Caco-2 (cell line): ENCODE data around the gene PRDX2. TPM values are rescaled to one million over a fixed set of nuclear protein-coding genes. Genes with fewer than 3 reads are reported as not detected.

Experiments
- BruUV-seq: library from RNA; stranded (reverse); fragments of 400-500 nt; replicated peaks from 2 replicates; lab custom pipeline; 2021; lab: Mats Ljungman, UMichigan
- CTCF ChIA-PET: fragments of 300-600 bp; sonication (Branson Sonifier 250); formaldehyde crosslinking; loops from one replicate; lab custom pipeline; 2022; ENCODE audit warnings: antibody characterized with exemption; lab: Charles Lee
- POLR2A ChIA-PET: fragments of 300-600 bp; sonication (Branson Sonifier 250); formaldehyde crosslinking; loops from one replicate; lab custom pipeline; 2022; ENCODE audit warnings: antibody characterized with exemption; lab: Charles Lee
- DNase-seq, 2 experiments: peaks; one replicate each; pipeline versions ENCODE4 v3.0.0 to v3.0.0-alpha.2; 2020 to 2022
- H3K27me3 ChIP-seq: replicated peaks from 2 replicates; pipeline ENCODE4 v1.6.0; 2011; ENCODE audit warnings: low read length; ENCODE audit not compliant: control insufficient read depth, insufficient read depth
- H3K36me3 ChIP-seq: 2 replicates; pipeline ENCODE4 v1.5.1; 2011; ENCODE audit warnings: low read length; ENCODE audit not compliant: control insufficient read depth, insufficient read depth
- H3K4me1 ChIP-seq: fragments of 250-450 bp; sonication (Bioruptor Pico); 2 replicates; pipeline ENCODE4 v1.5.1; 2020; ENCODE audit warnings: mild to moderate bottlenecking
- H3K4me3 ChIP-seq: 2 replicates; pipeline ENCODE4 v1.5.1; 2011; ENCODE audit warnings: low read depth, mild to moderate bottlenecking, control low read depth, low read length
- H3K9me3 ChIP-seq: fragments of 250-450 bp; sonication (Bioruptor Pico); 2 replicates; pipeline ENCODE4 v1.5.1; 2020; ENCODE audit warnings: mild to moderate bottlenecking, moderate library complexity
- H3K27ac Mint-ChIP-seq: one replicate; pipeline ENCODE4 v1.8.0; 2022; ENCODE audit warnings: mixed read lengths; ENCODE audit not compliant: unreplicated experiment
- H3K27me3 Mint-ChIP-seq: one replicate; pipeline ENCODE4 v1.8.0; 2022; ENCODE audit warnings: mixed read lengths; ENCODE audit not compliant: insufficient read depth, unreplicated experiment
- H3K36me3 Mint-ChIP-seq: one replicate; pipeline ENCODE4 v1.8.0; 2022; ENCODE audit warnings: mild to moderate bottlenecking, mixed read lengths; ENCODE audit not compliant: insufficient read depth, unreplicated experiment
- H3K4me1 Mint-ChIP-seq: one replicate; pipeline ENCODE4 v1.8.0; 2022; ENCODE audit warnings: low read depth, mixed read lengths; ENCODE audit not compliant: unreplicated experiment
- H3K4me3 Mint-ChIP-seq: one replicate; pipeline ENCODE4 v1.8.0; 2022; ENCODE audit warnings: mild to moderate bottlenecking, moderate library complexity, mixed read lengths; ENCODE audit not compliant: unreplicated experiment
- H3K9me3 Mint-ChIP-seq: one replicate; pipeline ENCODE4 v1.8.0; 2022; ENCODE audit warnings: mixed read lengths; ENCODE audit not compliant: unreplicated experiment
- intact Hi-C: fragments of 100-400 bp; cut with micrococcal nuclease; formaldehyde crosslinking; loops from one replicate; pipeline ENCODE4 v1.10.0; 2022; ENCODE audit not compliant: unreplicated experiment
- total RNA-seq: library from RNA; stranded (reverse); gene quantifications from 2 replicates; pipeline ENCODE4 v1.2.3, GENCODE V29; 2022
- TF ChIP-seq, protein P1 (sequence below), 2 experiments: fragments of 200-600 bp in 1 of 2; IDR thresholded peaks; 1 replicate in 1 of 2; 2 replicates in 1 of 2; pipeline versions ENCODE4 v1.5.1 to v1.8.0; 2011 to 2022; ENCODE audit warnings: antibody characterized with exemption in 1 of 2, control low read depth in 1 of 2, inconsistent platforms in 1 of 2, low read depth in 1 of 2, low read length in 1 of 2, mild to moderate bottlenecking in 1 of 2, moderate library complexity in 1 of 2; ENCODE audit not compliant: insufficient read depth in 1 of 2, severe bottlenecking in 1 of 2, unreplicated experiment in 1 of 2

Gene PRDX2
- total RNA-seq, 1 experiment from 2014 or later, result 265 TPM

DNA sequence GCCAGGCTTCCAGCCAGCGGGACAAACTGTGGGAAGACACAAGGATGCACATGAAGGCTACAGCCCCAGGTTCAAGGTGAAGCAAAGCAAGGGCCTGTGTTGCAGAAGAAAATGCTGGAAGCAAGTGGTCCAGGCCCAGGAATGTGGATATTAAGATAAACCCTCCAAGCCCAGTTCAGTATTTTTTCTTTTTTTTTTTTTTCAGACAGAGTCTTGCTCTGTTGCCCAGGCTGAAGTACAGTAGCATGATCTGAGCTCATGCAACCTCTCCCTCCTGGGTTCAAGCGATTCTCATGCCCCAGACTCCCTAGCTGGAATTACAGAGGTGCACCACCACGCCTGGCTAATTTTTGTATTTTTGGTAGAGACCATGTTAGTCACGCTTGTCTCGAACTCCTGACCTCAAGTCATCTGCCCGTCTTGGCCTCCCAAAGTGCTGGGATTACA, 4.4 kb downstream of the PRDX2 start:
- ChIA-PET CTCF (interaction anchor here (0.7 to 3.9 kb wide), 3 partner anchors 19 to 51 kb away, joined by 4 to 20 read pairs (median 6); partner anchors contain the start of gene HOOK2), POLR2A (interaction anchor here (0.6 kb wide), 1 partner anchor 76 kb away, joined by 11 read pairs; no protein-coding TSS in a partner anchor)
- no TSS peak for BruUV-seq
- Histone ChIP-seq H3K4me1 (peaks cover 9% of the 10 kb centered on the region), H3K4me3 (no peak overlapping the region), H3K27me3 (no peaks in the 10 kb centered on the region), H3K9me3 (no peaks in the 10 kb centered on the region), H3K36me3 (no peaks in the 10 kb centered on the region; the same call in none of the 2 replicates)
- DNase-seq, result no peak
- Mint-ChIP-seq H3K4me3 (no peak overlapping the region), H3K27ac (no peak overlapping the region), H3K9me3 (no peaks in the 10 kb centered on the region), H3K36me3 (peaks cover 44% of the 10 kb centered on the region), H3K27me3 (no peaks in the 10 kb centered on the region), H3K4me1 (peaks cover 7% of the 10 kb centered on the region)
- TF ChIP-seq, protein P1, sequence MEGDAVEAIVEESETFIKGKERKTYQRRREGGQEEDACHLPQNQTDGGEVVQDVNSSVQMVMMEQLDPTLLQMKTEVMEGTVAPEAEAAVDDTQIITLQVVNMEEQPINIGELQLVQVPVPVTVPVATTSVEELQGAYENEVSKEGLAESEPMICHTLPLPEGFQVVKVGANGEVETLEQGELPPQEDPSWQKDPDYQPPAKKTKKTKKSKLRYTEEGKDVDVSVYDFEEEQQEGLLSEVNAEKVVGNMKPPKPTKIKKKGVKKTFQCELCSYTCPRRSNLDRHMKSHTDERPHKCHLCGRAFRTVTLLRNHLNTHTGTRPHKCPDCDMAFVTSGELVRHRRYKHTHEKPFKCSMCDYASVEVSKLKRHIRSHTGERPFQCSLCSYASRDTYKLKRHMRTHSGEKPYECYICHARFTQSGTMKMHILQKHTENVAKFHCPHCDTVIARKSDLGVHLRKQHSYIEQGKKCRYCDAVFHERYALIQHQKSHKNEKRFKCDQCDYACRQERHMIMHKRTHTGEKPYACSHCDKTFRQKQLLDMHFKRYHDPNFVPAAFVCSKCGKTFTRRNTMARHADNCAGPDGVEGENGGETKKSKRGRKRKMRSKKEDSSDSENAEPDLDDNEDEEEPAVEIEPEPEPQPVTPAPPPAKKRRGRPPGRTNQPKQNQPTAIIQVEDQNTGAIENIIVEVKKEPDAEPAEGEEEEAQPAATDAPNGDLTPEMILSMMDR (IDR thresholded peaks at IDR 0.05; ENCODE audit: insufficient read depth in 1 of 2, low read depth in 1 of 2, low read length in 1 of 2, severe bottlenecking in 1 of 2, unreplicated experiment in 1 of 2), result no peak
- intact Hi-C loops, result loop anchor here (2.0 kb wide), 1 partner anchor 80 kb away; no protein-coding TSS in a partner anchor

DNA sequence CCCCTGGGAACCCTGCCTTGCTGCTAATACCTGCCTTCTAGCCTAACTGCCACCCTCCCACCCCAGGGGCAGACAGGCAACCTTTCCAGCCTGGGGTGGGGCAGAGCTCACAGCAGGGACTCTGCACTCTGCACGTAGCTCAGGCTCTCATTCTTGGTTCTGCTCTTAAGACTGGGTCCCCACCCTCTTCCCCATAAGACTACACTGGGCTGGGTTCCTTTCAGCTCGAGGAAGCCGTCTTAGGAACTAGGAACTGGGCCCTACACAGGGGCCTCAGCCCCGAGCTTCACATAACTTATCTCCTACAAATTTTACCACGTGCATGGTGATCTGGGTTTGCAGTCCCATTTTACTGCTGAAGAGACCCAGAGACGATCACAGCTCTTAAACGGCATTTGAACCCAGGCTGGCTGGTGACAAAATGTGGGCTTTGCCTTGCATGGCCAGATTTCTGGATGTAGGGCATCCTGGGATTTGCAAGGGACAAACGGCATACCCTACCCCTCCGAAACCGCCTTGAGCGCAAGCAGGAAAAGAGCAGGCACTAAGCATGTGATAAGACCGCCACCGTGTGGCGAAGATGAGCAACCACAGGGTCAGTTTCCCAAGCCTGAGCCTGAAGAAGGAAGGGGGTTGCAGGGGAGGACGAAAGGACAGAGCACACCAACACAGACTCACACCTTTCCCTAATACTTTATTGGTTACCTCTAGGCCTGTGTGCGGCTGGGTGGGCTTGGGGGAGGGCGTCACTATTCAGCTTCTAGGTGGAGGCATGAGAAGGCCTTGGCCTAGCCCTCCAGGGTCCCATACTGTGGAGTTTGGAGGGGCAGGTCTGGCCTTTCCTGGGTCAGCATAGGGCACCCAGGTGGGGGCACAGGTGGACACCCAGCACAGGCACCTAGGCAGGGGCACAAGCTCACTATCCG, 5.2 kb downstream of the PRDX2 start:
- H3K36me3 ChIP-seq, result no peaks in the 10 kb centered on the region; the same call in none of the 2 replicates
- Mint-ChIP-seq H3K27ac (peak overlapping the region; percentile 21), H3K4me3 (peak overlapping the region; percentile 45), H3K36me3 (peaks cover 51% of the 10 kb centered on the region), H3K9me3 (no peaks in the 10 kb centered on the region), H3K27me3 (no peaks in the 10 kb centered on the region), H3K4me1 (peaks cover 5% of the 10 kb centered on the region)
- TF ChIP-seq, protein P1 (IDR thresholded peaks at IDR 0.05; ENCODE audit: insufficient read depth in 1 of 2, low read depth in 1 of 2, low read length in 1 of 2, severe bottlenecking in 1 of 2, unreplicated experiment in 1 of 2), result peak; percentile 91
- H3K4me3 ChIP-seq, result no peak overlapping the region
- CTCF ChIA-PET, result interaction anchor here (0.6 to 3.9 kb wide), 9 partner anchors 11 to 79 kb away, joined by 3 to 20 read pairs (median 4); partner anchors contain the start of gene GET3
- H3K27me3 ChIP-seq, result no peaks in the 10 kb centered on the region
- H3K9me3 ChIP-seq, result no peaks in the 10 kb centered on the region
- intact Hi-C loops, result loop anchor here (1.0 to 2.0 kb wide), 3 partner anchors 19 to 80 kb away; no protein-coding TSS in a partner anchor
- no TSS peak for BruUV-seq
- H3K4me1 ChIP-seq, result peaks cover 9% of the 10 kb centered on the region
- peak; percentile 81 to 83 for DNase-seq
- POLR2A ChIA-PET, result no interaction called here

DNA sequence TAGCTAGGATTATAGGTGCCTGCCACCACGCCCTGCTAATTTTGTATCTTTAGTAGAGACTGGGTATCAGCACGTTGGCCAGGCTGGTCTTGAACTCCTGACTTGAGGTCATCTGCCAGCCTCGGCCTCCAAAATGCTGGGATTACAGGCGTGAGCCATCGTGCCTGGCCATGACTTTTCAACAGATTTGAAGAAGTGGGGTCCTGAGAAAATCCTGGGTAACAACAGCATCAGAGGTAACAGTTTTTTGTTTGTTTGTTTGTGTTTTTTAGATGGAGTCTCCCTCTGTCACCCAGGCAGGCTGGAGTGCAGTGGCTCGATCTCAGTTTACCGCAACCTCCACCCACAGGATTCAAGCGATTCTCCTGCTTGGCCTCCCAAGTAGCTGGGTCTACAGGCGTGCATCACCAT, 6.6 kb downstream of the PRDX2 start:
- H3K4me1 Mint-ChIP-seq, result peaks cover 15% of the 10 kb centered on the region
- H3K27ac Mint-ChIP-seq, result no peak overlapping the region
- intact Hi-C loops, result loop anchor here (5.0 kb wide), 1 partner anchor 357 kb away; the partner anchor contains the start of genes IER2 and STX10

More for the DNA sequence above, 6.6 kb downstream of the PRDX2 start:
- no peaks in the 10 kb centered on the region for H3K27me3 Mint-ChIP-seq
- no peaks in the 10 kb centered on the region; the same call in 1 of the 2 replicates for H3K36me3 ChIP-seq
- ChIA-PET POLR2A (no interaction called here), CTCF (interaction anchor here (0.7 to 3.9 kb wide), 7 partner anchors 9 to 113 kb away, joined by 3 to 20 read pairs (median 6); partner anchors contain the start of genes DHPS and GET3)
- H3K4me3 ChIP-seq, result no peak overlapping the region
- peaks cover 14% of the 10 kb centered on the region for H3K4me1 ChIP-seq
- H3K9me3 ChIP-seq, result no peaks in the 10 kb centered on the region
- BruUV-seq, result no TSS peak
- H3K4me3 Mint-ChIP-seq, result no peak overlapping the region
- peaks cover 56% of the 10 kb centered on the region for H3K36me3 Mint-ChIP-seq
- TF ChIP-seq, protein P1 (IDR thresholded peaks at IDR 0.05; ENCODE audit: insufficient read depth in 1 of 2, low read depth in 1 of 2, low read length in 1 of 2, severe bottlenecking in 1 of 2, unreplicated experiment in 1 of 2), result no peak
- H3K27me3 ChIP-seq, result no peaks in the 10 kb centered on the region
- no peak for DNase-seq
- H3K9me3 Mint-ChIP-seq, result no peaks in the 10 kb centered on the region
